T-helper 2 cell treated with Interferon-gamma antibody and Interleukin-4, amounts not matched to agents 100 ng/mL and 5 ng/mL, for 36 hours (primary cell): ENCODE measurements around the gene JMJD1C. TPM values are rescaled to one million over a fixed set of nuclear protein-coding genes. Genes with fewer than 3 reads are reported as not detected.
"Not testable (repeated sequence)": the region's sequence is repeated elsewhere in the genome, so short reads cannot be mapped to it uniquely, and the experiment has no call there.

ENCODE experiments used
- intact Hi-C: fragments of 100-400 bp; cut with micrococcal nuclease; formaldehyde crosslinking; loops from one replicate; pipeline ENCODE4 v1.15.1; 2023
- total RNA-seq: library from RNA; stranded (reverse); gene quantifications from 2 replicates; pipeline ENCODE4 v1.2.3, GENCODE V29; 2022

Gene JMJD1C
- total RNA-seq, 1 donor from 2014 or later, result 43.3 TPM

- intact Hi-C loops, result no loop called here
These were observed 161.6 kb downstream of the JMJD1C start for GRCh38 chr10:63304146-63304545.

GRCh38 chr10:63300801-63301200 lies 165.0 kb downstream of the JMJD1C start:
- intact Hi-C loops, result no loop called here

GRCh38 chr10:63297941-63298340 lies 167.8 kb downstream of the JMJD1C start:
- intact Hi-C loops, result no loop called here

DNA sequence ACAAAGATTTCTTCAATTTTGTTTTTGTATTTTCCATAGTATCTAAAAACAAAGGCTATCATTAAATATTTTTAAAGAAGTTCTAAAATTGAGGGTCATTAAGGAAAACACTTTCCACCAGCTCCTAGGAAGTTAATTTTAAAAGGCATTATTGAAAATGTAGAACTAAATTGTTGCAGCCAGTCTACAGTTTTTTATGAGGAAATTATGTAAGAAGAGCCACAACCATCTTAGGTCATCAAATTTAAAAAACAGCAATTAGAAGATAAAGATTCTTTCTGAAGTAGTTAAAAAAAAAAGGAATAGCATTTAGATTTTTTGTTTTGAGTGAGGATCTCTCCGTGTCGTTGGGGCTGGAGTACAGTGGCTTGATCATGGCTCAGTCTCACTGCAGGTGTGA lies 171.0 kb downstream of the JMJD1C start:
- intact Hi-C loops, result no loop called here

- intact Hi-C loops, result not testable (repeated sequence)
These were observed 172.9 kb downstream of the JMJD1C start for GRCh38 chr10:63292847-63293246.

- intact Hi-C loops, result no loop called here
These were observed 177.6 kb downstream of the JMJD1C start for GRCh38 chr10:63288170-63288569.

- intact Hi-C loops, result no loop called here
These were observed 179.0 kb downstream of the JMJD1C start for GRCh38 chr10:63286754-63287264.

- intact Hi-C loops, result no loop called here
These were observed 179.4 kb downstream of the JMJD1C start for GRCh38 chr10:63286340-63286739.

- intact Hi-C loops, result not testable (repeated sequence)
These were observed 181.9 kb downstream of the JMJD1C start for GRCh38 chr10:63283901-63284300.

DNA sequence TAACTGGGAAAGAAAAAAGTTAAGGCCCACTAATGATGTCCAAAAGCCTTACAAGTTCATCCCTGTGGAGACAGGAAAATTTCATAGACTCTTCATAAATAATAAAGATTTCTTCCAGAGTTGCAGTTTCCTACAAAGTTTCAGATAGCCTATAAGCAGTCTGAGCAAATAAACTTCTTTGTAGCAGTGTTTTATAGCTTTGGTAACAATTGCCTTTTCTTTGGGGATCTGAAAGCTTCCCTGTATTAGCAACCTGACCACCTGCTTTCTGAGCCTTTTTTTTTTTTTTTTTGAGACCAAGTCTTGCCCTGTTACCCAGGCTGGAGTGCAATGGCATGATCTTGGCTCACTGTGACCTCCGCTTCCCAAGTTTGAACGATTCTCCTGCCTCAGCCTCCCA lies 182.7 kb downstream of the JMJD1C start:
- intact Hi-C loops, result no loop called here

DNA sequence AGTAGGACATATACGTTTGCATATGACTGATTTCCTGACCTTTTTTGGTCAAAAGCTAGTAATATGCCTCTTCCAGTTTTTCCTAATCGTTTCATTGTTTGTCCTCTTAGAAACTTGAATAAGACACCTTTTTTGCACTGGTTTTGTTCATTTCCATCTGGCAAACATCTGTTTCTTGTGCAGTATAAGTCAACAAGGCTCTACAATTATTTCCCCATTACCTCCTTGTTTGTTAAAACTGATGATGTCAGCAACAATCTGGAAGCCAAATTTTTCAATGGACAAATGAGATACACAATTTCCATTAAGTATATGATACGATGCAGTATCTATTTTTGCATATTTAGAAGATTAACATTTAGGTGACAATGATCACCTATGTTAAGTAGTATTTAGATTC lies 183.8 kb downstream of the JMJD1C start:
- intact Hi-C loops, result no loop called here

DNA sequence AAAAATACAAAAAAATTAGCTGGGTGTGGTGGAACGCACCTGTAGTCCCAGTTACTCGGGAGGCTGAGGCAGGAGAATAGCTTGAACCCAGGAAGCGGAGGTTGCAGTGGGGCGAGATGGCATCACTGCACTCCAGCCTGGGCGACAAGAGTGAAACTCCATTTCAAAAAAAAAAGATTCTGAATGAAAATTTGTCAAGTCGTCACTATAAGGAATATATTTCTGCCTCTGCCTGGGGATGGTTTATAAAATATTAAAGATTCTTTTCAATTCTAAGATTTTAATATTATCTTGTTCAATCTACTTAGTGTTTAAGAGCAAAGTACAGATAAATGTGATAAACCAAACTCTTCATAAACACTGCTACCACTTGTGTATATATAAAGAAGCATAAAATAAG lies 185.4 kb downstream of the JMJD1C start:
- intact Hi-C loops, result no loop called here

DNA sequence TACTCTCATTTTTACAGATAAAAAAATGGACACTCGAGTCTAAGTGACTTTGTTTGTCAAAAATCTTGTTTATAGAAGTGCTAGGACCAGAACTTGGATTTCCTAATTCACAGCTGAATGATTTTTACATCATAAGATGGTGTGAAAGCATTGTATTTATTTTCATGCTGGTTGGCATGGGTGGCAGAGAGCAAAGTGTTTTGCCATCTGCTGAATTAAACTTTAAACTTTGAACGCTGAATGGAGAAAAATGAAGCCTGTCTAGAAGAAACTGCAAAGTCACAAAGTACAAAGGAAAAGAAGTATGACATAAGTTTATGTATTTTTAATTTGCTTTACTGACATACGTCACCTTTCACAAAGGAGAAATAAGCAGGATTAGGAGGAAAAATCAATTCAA lies 190.7 kb downstream of the JMJD1C start:
- intact Hi-C loops, result no loop called here

DNA sequence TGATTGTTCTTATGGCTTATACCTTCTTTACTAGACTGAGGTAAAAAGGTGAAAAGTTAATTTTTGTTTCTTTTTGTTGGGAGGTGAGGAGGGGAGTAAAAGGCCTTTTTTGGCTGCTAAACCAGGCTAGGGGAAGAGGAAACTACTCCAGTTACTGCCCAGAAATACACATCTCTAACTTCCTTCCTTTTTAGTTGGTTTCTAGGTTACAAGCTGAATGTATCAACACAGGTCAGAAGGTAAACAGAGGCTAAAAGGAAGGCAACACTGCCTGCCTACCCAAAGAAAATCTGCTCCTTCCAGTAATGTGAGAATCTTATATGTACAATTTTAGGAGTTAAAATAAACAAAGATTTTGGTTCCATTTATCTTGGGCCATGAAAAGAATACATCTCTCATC lies 192.2 kb downstream of the JMJD1C start:
- intact Hi-C loops, result no loop called here

DNA sequence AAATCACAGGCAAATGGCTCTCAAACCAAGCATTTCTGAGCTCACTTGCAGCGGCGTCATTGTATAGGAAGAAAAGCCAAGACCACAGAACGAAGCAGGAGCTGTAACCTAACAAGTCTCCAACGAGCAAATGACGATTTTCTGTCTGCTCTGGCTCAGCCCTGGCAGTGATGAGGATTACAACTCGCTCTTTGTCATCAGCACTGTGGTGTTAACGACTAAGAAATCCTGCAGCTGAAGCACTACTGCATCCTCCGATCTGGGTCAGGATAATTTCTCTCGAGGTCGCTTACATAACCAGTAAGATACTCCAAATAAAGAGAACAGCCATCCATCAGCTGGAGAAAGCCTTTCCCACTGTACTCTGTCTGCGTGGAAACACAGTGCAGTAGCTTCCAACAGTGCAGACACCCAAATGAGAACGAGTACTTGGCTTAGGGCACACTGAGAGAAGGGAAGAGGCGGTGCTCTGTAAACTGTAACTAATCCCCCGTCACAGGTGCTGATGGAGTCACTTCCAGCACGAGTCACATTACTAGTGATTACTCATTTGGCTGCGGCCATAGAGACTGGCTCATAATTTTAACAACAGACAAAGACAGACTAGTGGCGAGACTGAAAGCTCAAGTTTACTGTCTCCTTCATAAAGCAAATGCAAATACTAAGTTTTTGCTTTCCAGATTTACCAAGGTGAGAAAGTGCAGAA lies 196.8 kb downstream of the JMJD1C start:
- intact Hi-C loops, result loop anchor here (1.0 to 10.0 kb wide), 11 partner anchors 33 to 1217 kb away; partner anchors contain the start of genes JMJD1C and NRBF2

- intact Hi-C loops, result loop anchor here (2.0 to 10.0 kb wide), 5 partner anchors 51 to 1216 kb away; no protein-coding TSS in a partner anchor
These were observed 197.5 kb downstream of the JMJD1C start for GRCh38 chr10:63268149-63268797.

DNA sequence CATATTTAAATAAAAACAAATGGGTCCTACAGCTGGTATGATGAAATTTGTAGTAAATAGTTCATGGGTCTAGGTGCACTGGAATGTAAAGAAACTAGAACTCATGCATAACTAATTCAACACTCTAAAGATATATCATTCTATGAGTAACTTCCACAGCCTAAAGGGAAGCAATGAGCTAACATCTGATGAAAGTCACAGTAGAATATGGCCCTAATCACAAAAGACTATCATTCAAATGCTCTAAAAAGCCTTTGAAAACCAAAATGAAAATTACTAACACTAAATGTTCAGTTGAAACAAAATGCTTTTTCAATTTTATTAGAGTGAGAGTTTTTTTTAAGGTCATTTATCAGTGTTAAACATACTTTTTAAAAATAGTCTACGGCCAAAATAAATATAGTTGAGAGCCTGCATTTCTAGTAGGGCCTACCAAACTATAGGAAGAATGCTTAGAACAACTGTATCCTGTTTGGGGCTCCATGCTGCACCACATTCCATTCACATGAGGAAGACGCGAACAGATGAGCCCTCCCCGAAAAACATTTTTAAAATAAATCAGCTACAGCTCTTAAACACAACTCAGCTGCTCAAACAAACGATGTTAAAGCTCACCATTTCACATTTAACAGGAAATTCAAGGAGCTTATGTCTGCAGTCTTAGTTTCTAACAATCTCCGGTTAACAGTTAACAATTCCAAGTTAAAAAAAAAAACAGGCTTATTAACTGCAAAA lies 198.2 kb downstream of the JMJD1C start:
- intact Hi-C loops, result loop anchor here (2.0 to 10.0 kb wide), 6 partner anchors 51 to 1215 kb away; partner anchors contain the start of gene EGR2

DNA sequence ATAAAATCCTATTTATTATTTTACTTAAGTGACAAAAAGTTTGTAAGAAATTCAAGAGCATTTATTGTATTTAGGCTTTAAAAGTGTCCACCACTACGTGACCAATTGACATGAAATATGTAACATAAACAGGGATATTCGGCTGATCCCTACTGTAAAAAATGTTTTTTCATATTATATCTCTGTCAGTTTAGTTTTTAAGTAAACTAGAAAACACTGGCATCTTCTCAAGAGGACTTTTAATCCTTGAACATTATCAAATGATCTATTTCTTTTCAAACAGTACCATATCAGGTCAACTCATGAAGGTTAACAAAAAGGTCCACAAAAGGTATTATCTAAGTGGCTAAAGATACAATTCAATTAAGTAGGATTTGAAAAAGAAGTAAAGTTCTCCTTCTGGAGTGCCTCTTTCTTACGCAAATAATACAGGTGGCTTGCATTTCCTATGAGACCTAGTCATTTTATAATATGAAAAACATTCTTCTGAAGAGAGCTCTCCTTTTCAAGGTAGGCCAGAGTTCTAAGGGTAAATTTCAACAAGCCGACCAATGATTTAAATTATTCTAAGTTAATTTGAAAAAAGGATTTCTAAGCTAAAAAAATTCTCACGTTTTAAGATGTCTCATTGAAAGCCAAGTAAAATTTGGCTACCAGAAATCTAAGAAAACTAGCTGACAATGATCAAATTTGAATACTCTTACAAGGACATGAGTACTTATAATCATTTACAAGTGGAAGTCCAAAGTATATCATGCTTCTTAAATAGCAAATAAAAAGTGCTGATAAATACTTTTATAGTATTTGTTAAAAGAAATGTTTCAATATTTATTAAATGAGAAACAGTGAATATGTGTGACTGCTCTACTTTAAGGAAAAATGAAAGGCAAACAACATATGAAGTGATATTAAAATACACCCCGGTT lies 199.1 kb downstream of the JMJD1C start:
- intact Hi-C loops, result loop anchor here (2.0 to 10.0 kb wide), 4 partner anchors 450 to 1214 kb away; partner anchors contain the start of gene EGR2

- intact Hi-C loops, result loop anchor here (2.0 to 10.0 kb wide), 4 partner anchors 449 to 1213 kb away; partner anchors contain the start of gene EGR2
These were observed 200.0 kb downstream of the JMJD1C start for GRCh38 chr10:63265683-63266235.

DNA sequence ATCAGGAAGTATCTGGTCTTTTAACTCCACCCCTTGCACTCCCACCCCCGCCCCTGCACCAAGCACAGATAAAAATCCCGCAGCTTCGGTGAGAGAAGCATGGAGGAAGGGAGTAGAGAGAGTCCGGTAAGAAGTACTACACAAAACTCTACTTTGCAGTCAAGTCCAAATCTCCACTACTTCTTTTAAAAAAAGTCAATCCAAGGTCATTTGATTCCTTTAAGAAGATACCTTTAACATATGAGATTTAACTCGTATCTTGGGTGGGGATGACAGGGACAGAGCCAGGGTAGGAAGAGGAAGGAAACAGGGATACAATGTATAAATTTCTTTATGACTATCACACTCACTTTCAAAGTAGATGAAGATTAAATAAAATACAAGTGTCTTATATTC lies 200.6 kb downstream of the JMJD1C start:
- intact Hi-C loops, result loop anchor here (5.0 to 10.0 kb wide), 3 partner anchors 630 to 1213 kb away; no protein-coding TSS in a partner anchor
